ENCODE measurements around the gene UVRAG. TPM values are rescaled to one million over a fixed set of nuclear protein-coding genes. Genes with fewer than 3 reads are reported as not detected.

UVRAG gene
- total RNA-seq = 14.1 TPM

GRCh38 chr11:75814677-75815344, at the start of gene UVRAG:
Gene UVRAG, plus strand, starts transcription at chr11:75815210. Its CDS starts 198 bp downstream, at chr11:75815408.
- peaks cover 20 to 24% (median 21%) of the 10 kb centered on the region in 3 donors for H3K4me1 ChIP-seq (ENCODE audit: control insufficient read depth in 3 of 3, insufficient read depth in 3 of 3, low read length in 3 of 3)
- H3K27me3 ChIP-seq (ENCODE audit: control insufficient read depth in 3 of 3, insufficient read depth in 3 of 3, low read length in 3 of 3) = no peaks in the 10 kb centered on the region
- no peaks in the 10 kb centered on the region for H3K36me3 ChIP-seq (ENCODE audit: control insufficient read depth in 3 of 3, insufficient read depth in 3 of 3, low read length in 3 of 3)
- H3K9me3 ChIP-seq (ENCODE audit: control insufficient read depth in 3 of 3, low read length in 3 of 3) = no peaks in the 10 kb centered on the region
- peak within 1 kb of the TSS; percentile 77 to 92 (median 91) for H3K4me3 ChIP-seq (ENCODE audit: low read length in 3 of 3)
- peak within 1 kb of the TSS; percentile 86 for H3K27ac ChIP-seq (ENCODE audit: low read depth, low read length)
- peak within 1 kb of the TSS; percentile 80 to 91 (median 88) for H3K9ac ChIP-seq (ENCODE audit: low read depth in 1 of 3, low read length in 3 of 3)

- Histone ChIP-seq H3K36me3 (ENCODE audit: control insufficient read depth in 3 of 3, insufficient read depth in 3 of 3, low read length in 3 of 3) (no peaks in the 10 kb centered on the region), H3K27me3 (ENCODE audit: control insufficient read depth in 3 of 3, insufficient read depth in 3 of 3, low read length in 3 of 3) (peaks cover 5 to 22% (median 21%) of the 10 kb centered on the region in 3 donors), H3K4me1 (ENCODE audit: control insufficient read depth in 3 of 3, insufficient read depth in 3 of 3, low read length in 3 of 3) (peaks cover 8 to 14% (median 13%) of the 10 kb centered on the region in 3 donors), H3K9ac (ENCODE audit: low read depth in 1 of 3, low read length in 3 of 3) (no peak overlapping the region), H3K4me3 (ENCODE audit: low read length in 3 of 3) (no peak overlapping the region), H3K27ac (ENCODE audit: low read depth, low read length) (no peak overlapping the region), H3K9me3 (ENCODE audit: control insufficient read depth in 3 of 3, low read length in 3 of 3) (no peaks in the 10 kb centered on the region)
Observed at GRCh38 chr11:75766443-75767227, 48.4 kb upstream of the UVRAG start.

DNA sequence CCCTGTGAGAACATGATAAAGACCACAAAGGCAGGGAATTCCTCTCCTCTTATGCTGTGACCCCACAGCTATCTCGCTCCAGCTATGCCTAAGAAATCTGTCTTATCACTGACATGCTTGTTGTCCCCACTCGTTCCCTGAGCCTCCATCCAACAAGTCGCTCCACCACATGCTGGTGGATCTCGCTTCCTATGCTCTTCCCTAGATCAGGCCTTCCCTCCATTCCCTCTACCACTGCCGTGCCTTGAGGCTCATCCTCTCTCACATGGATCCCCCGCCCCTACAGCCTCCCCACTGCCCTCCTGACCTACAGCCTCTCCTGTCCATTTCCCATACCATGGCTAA, 47.8 kb upstream of the UVRAG start:
- Histone ChIP-seq H3K9me3 (ENCODE audit: control insufficient read depth in 3 of 3, low read length in 3 of 3) (no peaks in the 10 kb centered on the region), H3K27me3 (ENCODE audit: control insufficient read depth in 3 of 3, insufficient read depth in 3 of 3, low read length in 3 of 3) (peaks cover 5 to 22% (median 21%) of the 10 kb centered on the region in 3 donors), H3K4me1 (ENCODE audit: control insufficient read depth in 3 of 3, insufficient read depth in 3 of 3, low read length in 3 of 3) (peaks cover 8 to 14% (median 13%) of the 10 kb centered on the region in 3 donors), H3K36me3 (ENCODE audit: control insufficient read depth in 3 of 3, insufficient read depth in 3 of 3, low read length in 3 of 3) (no peaks in the 10 kb centered on the region), H3K9ac (ENCODE audit: low read depth in 1 of 3, low read length in 3 of 3) (no peak overlapping the region), H3K27ac (ENCODE audit: low read depth, low read length) (no peak overlapping the region), H3K4me3 (ENCODE audit: low read length in 3 of 3) (no peak overlapping the region)

DNA sequence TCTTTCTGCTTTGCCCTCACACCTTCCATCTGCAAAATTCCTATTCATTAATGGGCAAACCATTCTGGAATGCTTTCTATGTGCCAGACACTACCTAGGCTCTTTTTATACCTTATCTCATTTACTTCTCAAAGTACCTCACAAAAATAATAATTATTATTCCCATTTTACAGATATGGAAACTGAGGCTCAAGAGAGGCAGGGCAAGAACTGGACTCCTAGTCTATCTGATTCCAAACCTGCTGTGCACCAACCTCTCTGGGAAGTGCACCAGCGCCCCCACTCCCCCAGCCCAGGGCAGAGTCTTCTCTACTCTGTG, 47.3 kb upstream of the UVRAG start:
- H3K4me1 ChIP-seq (ENCODE audit: control insufficient read depth in 3 of 3, insufficient read depth in 3 of 3, low read length in 3 of 3) = peaks cover 8 to 14% (median 13%) of the 10 kb centered on the region in 3 donors
- H3K36me3 ChIP-seq (ENCODE audit: control insufficient read depth in 3 of 3, insufficient read depth in 3 of 3, low read length in 3 of 3) = no peaks in the 10 kb centered on the region
- peaks cover 5 to 22% (median 21%) of the 10 kb centered on the region in 3 donors for H3K27me3 ChIP-seq (ENCODE audit: control insufficient read depth in 3 of 3, insufficient read depth in 3 of 3, low read length in 3 of 3)
- no peaks in the 10 kb centered on the region for H3K9me3 ChIP-seq (ENCODE audit: control insufficient read depth in 3 of 3, low read length in 3 of 3)
- H3K27ac ChIP-seq (ENCODE audit: low read depth, low read length) = no peak overlapping the region
- H3K4me3 ChIP-seq (ENCODE audit: low read length in 3 of 3) = peak overlapping the region in 1 of 3 donors; percentile 58
- peak overlapping the region in 1 of 3 donors; percentile 79 for H3K9ac ChIP-seq (ENCODE audit: low read depth in 1 of 3, low read length in 3 of 3)

GRCh38 chr11:75768112-75768908, 46.7 kb upstream of the UVRAG start, which contains the start of gene DGAT2:
Gene DGAT2, plus strand, starts transcription at chr11:75768778. Its CDS starts 214 bp downstream, at chr11:75768992.
- H3K36me3 ChIP-seq (ENCODE audit: control insufficient read depth in 3 of 3, insufficient read depth in 3 of 3, low read length in 3 of 3) = no peaks in the 10 kb centered on the region
- H3K27me3 ChIP-seq (ENCODE audit: control insufficient read depth in 3 of 3, insufficient read depth in 3 of 3, low read length in 3 of 3) = peaks cover 5 to 22% (median 21%) of the 10 kb centered on the region in 3 donors
- H3K9ac ChIP-seq (ENCODE audit: low read depth in 1 of 3, low read length in 3 of 3) = peak within 1 kb of the TSS; percentile 45 to 79 (median 51)
- H3K4me1 ChIP-seq (ENCODE audit: control insufficient read depth in 3 of 3, insufficient read depth in 3 of 3, low read length in 3 of 3) = peaks cover 8 to 14% (median 13%) of the 10 kb centered on the region in 3 donors
- no peaks in the 10 kb centered on the region for H3K9me3 ChIP-seq (ENCODE audit: control insufficient read depth in 3 of 3, low read length in 3 of 3)
- no peak within 1 kb of the TSS for H3K27ac ChIP-seq (ENCODE audit: low read depth, low read length)
- H3K4me3 ChIP-seq (ENCODE audit: low read length in 3 of 3) = peak within 1 kb of the TSS in 2 of 3 donors; percentile 58 to 70

DNA sequence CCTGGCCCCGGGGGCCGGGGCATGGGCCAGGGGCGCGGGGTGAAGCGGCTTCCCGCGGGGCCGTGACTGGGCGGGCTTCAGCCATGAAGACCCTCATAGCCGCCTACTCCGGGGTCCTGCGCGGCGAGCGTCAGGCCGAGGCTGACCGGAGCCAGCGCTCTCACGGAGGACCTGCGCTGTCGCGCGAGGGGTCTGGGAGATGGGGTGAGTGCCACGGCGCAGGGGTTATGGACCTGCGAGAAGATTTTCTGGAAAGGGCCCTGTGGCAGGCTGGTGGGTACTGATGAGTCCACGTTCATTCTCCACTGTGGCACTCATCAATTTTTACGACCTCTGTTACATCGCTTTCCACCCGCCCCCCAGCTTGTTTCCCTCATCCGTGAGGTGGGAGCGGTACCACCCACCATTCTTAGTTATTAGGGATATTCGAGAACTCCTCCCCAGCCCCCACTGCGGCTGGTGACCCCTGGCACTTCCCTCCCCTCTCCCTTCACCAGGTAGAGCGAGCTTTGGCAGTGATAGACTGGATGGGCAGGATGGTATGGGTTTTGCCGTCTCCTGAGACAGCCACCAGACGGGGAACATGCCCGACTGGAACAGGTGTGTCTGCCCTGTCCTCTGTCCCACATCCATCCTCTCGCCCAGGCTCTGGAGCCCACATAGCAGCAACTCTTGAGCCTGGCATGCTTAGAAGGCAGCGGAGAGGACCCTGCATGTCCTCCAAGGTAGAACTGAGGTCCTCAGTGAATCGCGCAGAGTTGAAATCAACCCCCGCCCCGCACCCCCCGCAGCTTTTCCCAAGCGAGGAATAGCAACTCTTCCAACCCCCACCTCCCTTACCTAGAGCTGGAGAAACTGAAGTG, 45.9 kb upstream of the UVRAG start:
- H3K4me1 ChIP-seq (ENCODE audit: control insufficient read depth in 3 of 3, insufficient read depth in 3 of 3, low read length in 3 of 3) = peaks cover 8 to 14% (median 13%) of the 10 kb centered on the region in 3 donors
- no peaks in the 10 kb centered on the region for H3K9me3 ChIP-seq (ENCODE audit: control insufficient read depth in 3 of 3, low read length in 3 of 3)
- H3K27me3 ChIP-seq (ENCODE audit: control insufficient read depth in 3 of 3, insufficient read depth in 3 of 3, low read length in 3 of 3) = peaks cover 5 to 22% (median 18%) of the 10 kb centered on the region in 3 donors
- peak overlapping the region in 2 of 3 donors; percentile 45 to 79 for H3K9ac ChIP-seq (ENCODE audit: low read depth in 1 of 3, low read length in 3 of 3)
- H3K36me3 ChIP-seq (ENCODE audit: control insufficient read depth in 3 of 3, insufficient read depth in 3 of 3, low read length in 3 of 3) = no peaks in the 10 kb centered on the region
- no peak overlapping the region for H3K27ac ChIP-seq (ENCODE audit: low read depth, low read length)
- peak overlapping the region in 2 of 3 donors; percentile 58 to 70 for H3K4me3 ChIP-seq (ENCODE audit: low read length in 3 of 3)

- no peak overlapping the region for H3K4me3 ChIP-seq (ENCODE audit: low read length in 3 of 3)
- H3K27ac ChIP-seq (ENCODE audit: low read depth, low read length) = no peak overlapping the region
- H3K9ac ChIP-seq (ENCODE audit: low read depth in 1 of 3, low read length in 3 of 3) = no peak overlapping the region
- no peaks in the 10 kb centered on the region for H3K9me3 ChIP-seq (ENCODE audit: control insufficient read depth in 3 of 3, low read length in 3 of 3)
- peaks cover 5 to 18% (median 18%) of the 10 kb centered on the region in 3 donors for H3K27me3 ChIP-seq (ENCODE audit: control insufficient read depth in 3 of 3, insufficient read depth in 3 of 3, low read length in 3 of 3)
- peaks cover 8 to 14% (median 13%) of the 10 kb centered on the region in 3 donors for H3K4me1 ChIP-seq (ENCODE audit: control insufficient read depth in 3 of 3, insufficient read depth in 3 of 3, low read length in 3 of 3)
- H3K36me3 ChIP-seq (ENCODE audit: control insufficient read depth in 3 of 3, insufficient read depth in 3 of 3, low read length in 3 of 3) = no peaks in the 10 kb centered on the region
Observed at GRCh38 chr11:75770102-75770501, 44.9 kb upstream of the UVRAG start.

DNA sequence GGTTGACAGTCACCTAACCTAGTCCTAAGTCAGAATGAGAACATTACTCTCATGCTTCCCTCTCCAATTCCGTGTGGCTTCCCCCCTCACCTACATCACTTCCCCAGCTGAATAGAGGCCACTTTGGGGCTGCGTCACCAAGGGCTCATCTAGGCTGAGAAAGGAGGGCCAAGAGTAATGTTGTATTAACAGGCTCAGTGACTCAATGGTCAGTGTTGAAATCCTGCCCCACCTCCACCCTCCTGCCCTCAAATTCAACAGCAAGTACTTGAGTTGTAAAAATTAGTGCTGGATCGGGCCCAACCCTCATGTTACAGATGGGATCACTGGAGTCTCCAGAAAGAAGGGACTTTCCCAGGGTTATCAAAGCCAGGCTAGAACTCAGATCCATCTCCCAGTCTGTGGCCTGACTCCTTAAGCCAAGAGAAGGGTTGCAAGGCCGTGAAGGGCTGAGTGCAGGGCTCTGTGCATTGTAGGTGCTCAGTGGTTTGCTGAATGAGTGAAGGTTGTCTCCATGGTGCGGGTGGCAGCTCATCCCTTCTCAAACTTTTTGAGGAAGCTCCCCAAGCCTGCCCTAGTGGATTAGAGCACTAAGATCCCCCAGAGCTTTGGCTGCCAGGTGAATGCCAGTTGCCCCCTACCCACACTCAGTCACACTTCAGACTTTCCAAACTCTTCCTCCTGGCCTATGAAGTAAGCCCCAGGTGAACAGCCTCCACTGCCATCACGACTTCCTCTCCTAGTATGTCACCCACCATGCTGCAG, 43.2 kb upstream of the UVRAG start:
- Histone ChIP-seq H3K4me1 (ENCODE audit: control insufficient read depth in 3 of 3, insufficient read depth in 3 of 3, low read length in 3 of 3) (peaks cover 8 to 14% (median 13%) of the 10 kb centered on the region in 3 donors), H3K4me3 (ENCODE audit: low read length in 3 of 3) (no peak overlapping the region), H3K9me3 (ENCODE audit: control insufficient read depth in 3 of 3, low read length in 3 of 3) (no peaks in the 10 kb centered on the region), H3K9ac (ENCODE audit: low read depth in 1 of 3, low read length in 3 of 3) (no peak overlapping the region), H3K36me3 (ENCODE audit: control insufficient read depth in 3 of 3, insufficient read depth in 3 of 3, low read length in 3 of 3) (no peaks in the 10 kb centered on the region), H3K27ac (ENCODE audit: low read depth, low read length) (no peak overlapping the region), H3K27me3 (ENCODE audit: control insufficient read depth in 3 of 3, insufficient read depth in 3 of 3, low read length in 3 of 3) (peaks cover 5 to 18% (median 14%) of the 10 kb centered on the region in 3 donors)

Measured in skeletal muscle tissue (tissue), 4 donors.